NCI-H2171 treated with DMSO at 0.1 percent for 48 hours (cell line): Measurements from ENCODE around the gene GPX7.

Experiments used
- DNase-seq: peaks from one replicate; lab custom pipeline; 2025; lab: John Stamatoyannopoulos, UW

Gene GPX7

GRCh38 chr1:52629325-52629643 is 27.1 kb downstream of the GPX7 start:
- DNase-seq: no peak

DNA sequence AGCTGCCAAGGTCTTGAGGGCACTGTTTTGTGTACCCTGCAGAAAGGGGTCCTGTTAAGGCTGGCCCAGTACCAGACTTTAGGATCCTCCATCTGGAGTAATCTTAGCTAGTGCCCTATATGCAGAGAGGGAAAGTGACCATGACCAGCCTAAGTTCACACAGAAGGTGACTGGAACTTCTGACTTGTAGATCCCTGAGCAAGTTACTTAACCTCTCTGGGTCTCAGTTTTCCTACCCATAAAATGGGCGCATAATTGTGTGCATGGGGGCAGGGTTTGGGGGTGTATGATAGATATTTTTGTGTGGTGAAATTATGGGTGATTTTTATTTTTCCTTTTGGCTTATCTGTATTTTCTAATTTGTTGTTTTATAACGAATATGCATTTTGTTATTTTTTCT is 27.5 kb downstream of the GPX7 start:
- DNase-seq: no peak

- no peak for DNase-seq
These were observed 29.7 kb downstream of the GPX7 start for GRCh38 chr1:52631759-52632331.

DNA sequence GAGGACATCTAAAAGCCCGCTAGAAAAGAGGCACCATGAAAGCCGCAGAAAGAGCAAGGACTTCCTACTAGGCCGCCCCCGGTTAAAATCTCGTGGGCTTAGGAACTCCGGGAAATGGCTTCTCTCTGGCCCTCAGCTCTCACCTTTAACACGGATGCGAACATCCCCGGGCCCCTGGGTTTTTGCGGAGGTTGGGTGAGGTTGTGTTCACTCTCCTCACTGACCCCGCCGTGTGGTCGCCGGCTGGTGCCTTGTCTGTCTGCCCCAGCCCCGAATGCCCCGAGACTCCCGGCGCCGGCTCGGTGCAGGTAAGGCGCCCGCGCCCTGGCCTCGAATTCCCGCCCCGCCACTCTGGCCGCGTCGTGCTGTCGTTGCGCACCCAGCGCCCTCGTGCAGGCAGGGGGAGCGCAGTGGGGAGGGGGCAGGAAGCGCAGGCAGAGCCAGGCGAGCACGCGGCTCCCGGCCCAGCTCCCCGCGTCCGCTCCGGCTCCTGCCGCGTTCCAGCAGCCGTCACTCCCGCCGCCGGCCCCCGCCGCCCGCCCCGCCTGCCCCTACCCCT is 30.6 kb downstream of the GPX7 start, which contains the start of gene SHISAL2A:
TSS of gene SHISAL2A (plus strand) at position 437 of the 559 bp plus-strand sequence. CDS start 326 bp downstream, outside the sequence.
- DNase-seq: no peak

DNA sequence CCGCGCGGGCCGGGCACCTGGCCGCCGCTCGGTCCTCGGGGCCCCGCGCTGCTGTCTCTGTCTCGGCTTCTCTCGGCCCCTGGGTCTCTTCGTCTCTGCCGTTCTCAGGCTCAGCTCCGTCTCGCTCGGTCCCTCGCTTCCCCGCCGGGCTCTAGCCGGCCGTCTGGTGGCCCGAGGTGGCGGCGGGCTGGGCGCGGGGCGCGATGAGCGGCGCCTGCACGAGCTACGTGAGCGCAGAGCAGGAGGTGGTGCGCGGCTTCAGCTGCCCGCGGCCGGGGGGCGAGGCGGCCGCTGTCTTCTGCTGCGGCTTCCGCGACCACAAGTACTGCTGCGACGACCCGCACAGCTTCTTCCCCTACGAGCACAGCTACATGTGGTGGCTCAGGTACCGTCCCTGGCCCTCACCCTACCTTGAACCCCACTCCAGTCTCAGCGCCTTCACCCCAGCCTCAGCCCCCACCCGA is 31.2 kb downstream of the GPX7 start:
- DNase-seq: no peak

- DNase-seq: no peak
These were observed 31.9 kb downstream of the GPX7 start for GRCh38 chr1:52634111-52634510.

GRCh38 chr1:52635321-52636089 is 33.3 kb downstream of the GPX7 start:
- DNase-seq: no peak

DNA sequence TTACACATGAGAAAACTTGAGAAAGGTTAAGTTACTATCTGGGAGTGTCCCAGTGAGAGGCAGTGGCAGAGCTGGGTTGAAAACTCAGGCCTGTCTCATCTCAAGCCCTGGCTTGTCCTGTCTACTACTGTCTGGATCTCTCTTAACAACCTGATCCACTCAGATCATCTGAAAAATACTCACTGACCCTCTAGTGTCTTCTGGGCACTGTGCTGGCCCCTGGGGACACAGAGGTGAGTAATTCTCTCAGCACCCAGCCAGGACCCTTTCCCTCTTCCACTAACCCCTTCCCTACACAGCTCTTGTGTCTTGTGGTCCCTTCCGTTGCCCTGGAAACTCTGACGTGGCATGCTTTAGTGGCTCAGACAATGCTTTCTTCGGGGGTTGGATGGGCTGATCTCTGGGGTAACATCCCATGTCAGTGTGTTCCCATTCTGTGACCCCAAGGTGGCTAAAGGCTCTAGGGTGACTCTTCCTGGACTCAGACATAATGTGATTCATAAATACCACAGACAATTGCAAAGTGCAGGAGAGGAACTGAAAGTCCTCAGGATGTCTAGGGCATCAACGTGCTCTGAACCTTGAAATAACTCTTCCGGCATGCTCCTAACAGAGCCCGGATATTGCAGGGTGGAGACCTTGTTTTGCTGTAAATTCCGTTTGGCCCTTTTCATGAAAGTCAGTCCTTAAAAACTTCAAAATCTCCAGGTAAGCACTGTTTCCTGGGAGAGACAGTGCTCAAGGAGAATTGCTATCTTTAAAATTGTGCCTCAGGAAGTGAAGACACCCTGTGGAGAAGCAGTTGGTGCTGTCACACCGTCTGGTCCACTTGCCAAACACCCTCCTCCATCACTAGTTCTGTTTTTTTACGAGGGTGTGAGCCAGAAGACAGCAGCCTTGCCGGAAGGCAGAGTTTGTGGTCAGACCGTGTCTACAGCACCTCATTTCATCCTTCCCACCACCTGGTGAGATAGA is 34.8 kb downstream of the GPX7 start:
- no peak for DNase-seq

DNA sequence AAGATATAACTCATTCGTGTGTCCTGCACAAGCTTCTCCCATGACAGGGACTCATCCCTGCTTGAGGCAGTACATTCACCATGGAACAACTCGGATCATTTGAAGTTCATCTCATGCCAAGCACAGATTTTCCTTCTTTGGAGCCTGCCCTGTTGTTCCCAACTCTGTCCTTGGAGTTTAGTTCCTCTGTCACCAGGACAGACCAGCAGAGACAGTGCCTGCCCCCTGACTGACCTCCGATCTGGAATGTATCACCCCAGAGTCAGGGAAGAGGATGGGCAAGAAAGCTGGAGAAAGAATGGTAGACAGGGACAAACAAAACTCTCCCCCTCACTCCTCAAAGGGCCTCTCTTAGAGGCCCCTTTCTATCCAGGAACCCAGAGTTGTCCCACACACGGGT is 35.8 kb downstream of the GPX7 start:
- no peak for DNase-seq

DNA sequence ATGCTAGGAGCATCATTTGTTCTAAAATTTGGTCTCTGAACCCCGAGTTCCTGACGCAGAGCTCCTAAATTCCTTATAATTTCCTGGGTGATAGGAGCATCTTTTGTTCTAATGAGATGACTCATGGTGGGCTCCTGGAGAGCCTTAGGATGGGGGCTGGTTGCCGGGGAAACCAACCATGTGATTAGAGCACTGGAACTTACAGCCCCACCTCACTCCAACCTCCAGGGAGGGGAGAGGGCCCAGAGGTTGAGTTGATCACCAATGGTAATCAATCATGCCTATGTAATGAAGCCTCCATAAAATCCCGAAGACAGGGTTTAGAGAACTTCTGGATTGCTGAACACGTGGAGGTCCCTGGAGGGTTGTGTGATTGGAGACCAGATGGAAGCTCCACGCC is 38.5 kb downstream of the GPX7 start:
- no peak for DNase-seq

DNA sequence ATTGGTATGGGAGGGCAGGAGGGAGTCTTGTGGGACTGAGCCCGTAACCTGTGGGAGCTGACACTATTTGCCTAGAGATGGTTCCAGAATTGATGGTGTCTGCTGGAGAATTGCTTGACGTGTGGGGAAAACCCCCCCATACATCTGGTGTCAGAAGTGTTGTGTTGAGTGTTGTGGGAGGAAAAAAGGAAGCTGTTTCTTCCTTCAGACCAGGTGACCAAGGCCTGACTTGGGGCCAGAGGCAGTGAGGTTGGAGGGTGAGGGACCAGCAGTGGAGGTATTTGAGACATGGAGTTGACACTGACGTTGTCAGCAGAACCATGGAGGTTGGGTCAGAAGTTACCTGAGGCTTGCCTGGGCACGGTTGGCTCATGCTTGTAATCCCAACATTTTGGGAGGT is 39.1 kb downstream of the GPX7 start:
- no peak for DNase-seq

DNA sequence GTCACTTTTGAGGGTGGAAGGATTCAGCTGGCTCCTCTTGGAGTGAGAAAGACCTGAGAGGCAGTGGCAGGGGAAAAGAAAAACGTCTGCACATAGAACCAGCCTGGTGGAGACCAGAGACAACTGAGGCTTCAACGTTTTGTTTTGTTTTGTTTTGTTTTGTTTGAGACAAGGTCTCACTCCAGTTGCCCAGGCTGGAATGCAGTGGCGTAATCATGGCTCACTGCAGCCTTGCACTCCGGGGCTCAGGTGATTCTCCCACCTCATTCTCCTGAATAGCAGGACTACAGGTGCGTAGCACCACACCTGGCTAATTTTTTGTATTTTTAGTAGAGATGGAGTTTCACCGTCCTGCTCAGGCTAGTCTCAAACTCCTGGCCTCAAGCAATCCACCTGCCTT is 43.1 kb downstream of the GPX7 start:
- no peak for DNase-seq

DNA sequence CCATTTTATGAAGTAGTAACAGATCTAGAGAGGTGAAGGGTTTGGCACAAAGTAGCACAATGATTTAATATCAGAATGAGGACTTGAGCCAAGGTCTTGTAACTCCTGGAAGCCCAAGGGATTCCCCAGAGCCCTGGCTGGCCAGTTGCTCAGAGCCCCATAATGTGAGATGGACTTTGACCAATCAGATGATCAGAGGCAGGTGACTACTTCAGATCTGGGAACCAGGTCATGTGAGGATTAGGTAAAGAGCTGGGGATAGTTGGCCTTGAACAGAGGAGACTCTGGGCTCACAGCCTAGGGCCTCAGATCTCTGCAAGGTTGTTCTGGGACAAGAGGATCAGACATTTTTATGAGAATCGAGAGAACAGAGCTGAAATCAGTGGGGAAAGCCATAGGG is 49.7 kb downstream of the GPX7 start:
- no peak for DNase-seq

GRCh38 chr1:52653207-52653849 is 51.2 kb downstream of the GPX7 start:
- DNase-seq: no peak

GRCh38 chr1:52654063-52654462 is 51.9 kb downstream of the GPX7 start:
- DNase-seq: no peak

GRCh38 chr1:52657702-52658101 is 55.5 kb downstream of the GPX7 start:
- no peak for DNase-seq
